ENCODE results near the gene PRDM16. TPM values are rescaled to one million over a fixed set of nuclear protein-coding genes. Genes with fewer than 3 reads are reported as not detected.
A peak's percentile ranks its signal among the peaks of the same experiment; 100 is the strongest.

PRDM16 gene
- total and polyA plus RNA-seq, 2 of the 13 experiments (the other 11 are each of a cell fraction or from before 2014, with no cell fraction given) = 0.15 to 0.81 TPM

- WGBS (ENCODE audit: low lambda C conversion rate) = 54% methylated on average over 8 of the region's 18 CpGs
- BruUV-seq (replicated peaks) = no TSS peak
- Histone ChIP-seq H3K36me3 (replicated peaks in 1 of 2; ENCODE audit: control insufficient read depth in 1 of 2, insufficient read depth in 2 of 2, low read length in 2 of 2) (peaks cover 0 to 2% of the 10 kb centered on the region in 2 experiments; a peak in 3 of 5 replicates), H3K79me2 (ENCODE audit: insufficient read depth, low read length) (peaks cover 43% of the 10 kb centered on the region), H3K4me2 (ENCODE audit: low read depth, low read length) (peak overlapping the region; percentile 99), H3K9me3 (ENCODE audit: low read length) (no peaks in the 10 kb centered on the region), H3K27me3 (ENCODE audit: control insufficient read depth in 1 of 2, insufficient read depth in 2 of 2, low read length in 2 of 2) (no peaks in the 10 kb centered on the region), H3K4me1 (ENCODE audit: insufficient read depth, low read length) (peaks cover 77% of the 10 kb centered on the region), H4K20me1 (ENCODE audit: insufficient read depth, low read length) (no peaks in the 10 kb centered on the region), H3K9ac (ENCODE audit: insufficient read depth, low read depth, low read length) (peak overlapping the region; percentile 86), H3K4me3 (replicated peaks in 1 of 3; ENCODE audit: insufficient read depth in 1 of 3, low read depth in 2 of 3, low read length in 3 of 3) (peak overlapping the region; percentile 48 to 79 (median 70)), H3K27ac (ENCODE audit: extremely low read length, insufficient read depth, low read length) (peak overlapping the region; percentile 98), H2AFZ (ENCODE audit: low read length) (no peak overlapping the region)
- DNase-seq (ENCODE audit: low spot score) (peak; percentile 37), FAIRE-seq (peak; percentile 47), ATAC-seq (no peak)
- in situ Hi-C loops (cut with HindIII; ENCODE audit: extremely low pct_ligation_motif_present, low pct_unique_long_range_greater_than_20kb) (no loop called here), intact Hi-C loops (cut with micrococcal nuclease; ENCODE audit: unreplicated experiment) (no loop called here)
- CTCF ChIA-PET (ENCODE audit: low intra/inter-chr PET ratio, low total read pairs) = no interaction called here
- POLR2A ChIA-PET = interaction anchor here (1.3 to 11.4 kb wide), 2 partner anchors 14 to 103 kb away, joined by 3 to 282 read pairs; no protein-coding TSS in a partner anchor
- TF ChIP-seq ZNF234 (CRISPR knock-in tag; conservative IDR thresholded peaks at IDR 0.05) (0 out of 2 replicates have a peak, but pooled peaks have one; percentile 62), PRDM15 (CRISPR knock-in tag; IDR thresholded peaks at IDR 0.05) (no peak), PRDM4 (CRISPR knock-in tag; IDR thresholded peaks at IDR 0.05; ENCODE audit: borderline replicate concordance) (no peak), CHD4 (IDR thresholded peaks at IDR 0.05; ENCODE audit: borderline replicate concordance, low read length) (0 out of 2 replicates have a peak, but pooled peaks have one; percentile 19), MXD1 (CRISPR knock-in tag; IDR thresholded peaks at IDR 0.05) (peak; percentile 73; the same call in 1 of the 2 replicates), GFI1 (CRISPR knock-in tag; IDR thresholded peaks at IDR 0.05; ENCODE audit: borderline replicate concordance) (peak; percentile 17; the same call in 1 of the 2 replicates), PHF21A (CRISPR knock-in tag; IDR thresholded peaks at IDR 0.05) (peak; percentile 35; the same call in 1 of the 2 replicates), RBFOX2 (IDR thresholded peaks at IDR 0.05; ENCODE audit: low read depth, low read length) (peak; percentile 73), HBP1 (CRISPR knock-in tag; IDR thresholded peaks at IDR 0.05; ENCODE audit: low read depth) (no peak), ZBTB26 (CRISPR knock-in tag; IDR thresholded peaks at IDR 0.05; ENCODE audit: borderline replicate concordance) (0 out of 2 replicates have a peak, but pooled peaks have one; percentile 56)
Observed at GRCh38 chr1:3457910-3458883, 389.2 kb downstream of the PRDM16 start.
